ENCODE measurements around the gene ZNF480. TPM values are rescaled to one million over a fixed set of nuclear protein-coding genes. Genes with fewer than 3 reads are reported as not detected.
"Not testable (repeated sequence)": the region's sequence is repeated elsewhere in the genome, so short reads cannot be mapped to it uniquely, and the experiment has no call there.

Gene ZNF480
- polyA plus RNA-seq, 4 donors, result 13.9 to 20.4 (median 18.7) TPM

DNA sequence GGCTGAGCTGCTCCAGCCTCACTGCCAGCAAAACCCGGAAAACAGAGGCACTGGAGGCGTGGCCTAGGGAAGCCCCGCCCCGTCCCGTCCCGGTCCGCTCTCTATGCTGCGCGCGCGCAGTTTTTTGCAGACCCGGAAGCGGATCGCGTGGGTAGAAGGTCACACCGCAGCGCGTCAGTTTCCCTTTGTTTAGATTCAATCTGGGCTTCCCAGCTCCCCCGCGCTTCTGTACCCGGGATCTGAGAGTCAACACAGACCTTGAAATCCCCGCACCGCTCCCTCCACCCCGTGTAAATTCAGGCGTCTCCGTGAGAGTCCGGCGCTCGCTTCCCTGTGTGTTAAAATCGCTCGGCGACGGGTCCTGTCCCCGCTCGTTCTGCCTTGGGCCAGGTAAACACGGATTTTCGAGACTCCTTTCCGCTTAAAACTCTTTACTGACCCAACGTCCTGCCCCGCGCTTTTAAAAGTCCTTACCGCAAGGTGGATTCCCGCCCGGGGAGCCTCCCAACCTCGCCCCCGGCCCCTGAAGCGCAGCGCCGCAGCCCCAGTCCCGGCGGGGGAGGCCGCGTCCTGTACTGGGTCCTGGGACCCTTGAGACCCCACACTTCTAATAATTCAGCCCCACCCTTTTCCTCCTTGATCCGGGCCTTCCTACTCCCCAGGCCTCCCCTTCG, 39.3 kb downstream of the ZNF480 start, which contains the start of gene ZNF610:
Gene ZNF610, plus strand, starts transcription at position 127 of the 674 bp plus-strand sequence. CDS start 12,930 bp downstream, outside the sequence.
- DNase-seq (ENCODE audit: low read depth in 4 of 4, low spot score in 3 of 4), result peak; percentile 77 to 83 (median 80)

DNA sequence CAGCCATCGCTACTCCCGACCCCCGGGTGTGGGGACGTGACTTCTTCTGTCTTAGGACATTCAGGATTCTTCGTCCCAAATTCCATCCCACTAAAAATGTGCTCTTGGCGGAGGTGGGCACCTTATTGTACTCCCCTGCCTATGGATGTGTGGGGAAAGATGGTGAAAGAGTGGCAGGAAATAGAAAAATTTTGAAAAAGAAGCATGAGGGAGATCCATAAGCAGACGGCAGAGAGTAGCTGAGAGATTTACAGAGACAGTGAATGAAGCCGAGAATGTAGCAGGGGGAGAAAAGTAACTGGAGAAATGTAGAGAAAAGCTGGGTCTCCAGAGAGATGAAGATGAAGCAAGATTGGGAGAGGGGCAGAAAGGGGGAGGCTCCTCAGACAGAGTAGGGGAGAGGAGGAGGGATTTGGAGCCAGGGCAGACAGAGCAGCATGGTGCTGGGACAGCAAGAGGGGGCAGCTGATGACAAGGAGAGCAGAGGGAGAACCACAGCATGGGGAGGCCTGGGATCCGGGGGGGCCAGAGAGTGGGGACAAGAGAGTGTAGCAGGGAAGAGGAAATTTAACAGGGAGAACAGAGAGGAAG, 39.9 kb downstream of the ZNF480 start:
- DNase-seq (ENCODE audit: low read depth in 4 of 4, low spot score in 3 of 4), result peak in 2 of 4 donors; percentile 7 to 16

DNA sequence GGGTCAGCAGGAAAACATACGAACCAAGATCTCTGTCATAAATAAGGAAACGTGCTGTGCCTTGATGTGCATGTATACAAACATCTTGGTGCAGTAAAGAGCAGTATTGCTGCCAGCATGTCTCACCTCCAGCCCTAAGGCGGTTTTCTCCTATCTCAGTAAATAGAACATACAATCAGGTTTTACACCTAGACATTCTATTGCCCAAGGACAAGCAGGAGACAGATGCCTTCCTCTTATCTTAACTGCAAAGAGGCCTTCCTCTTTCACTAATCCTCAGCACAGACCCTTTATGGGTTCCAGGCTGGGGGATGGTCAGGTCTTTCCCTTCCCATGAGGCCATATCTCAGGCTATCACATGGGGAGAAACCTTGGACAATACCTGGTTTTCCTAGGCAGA, 42.1 kb downstream of the ZNF480 start:
- not testable (repeated sequence) for DNase-seq (ENCODE audit: low read depth in 4 of 4, low spot score in 3 of 4)

DNA sequence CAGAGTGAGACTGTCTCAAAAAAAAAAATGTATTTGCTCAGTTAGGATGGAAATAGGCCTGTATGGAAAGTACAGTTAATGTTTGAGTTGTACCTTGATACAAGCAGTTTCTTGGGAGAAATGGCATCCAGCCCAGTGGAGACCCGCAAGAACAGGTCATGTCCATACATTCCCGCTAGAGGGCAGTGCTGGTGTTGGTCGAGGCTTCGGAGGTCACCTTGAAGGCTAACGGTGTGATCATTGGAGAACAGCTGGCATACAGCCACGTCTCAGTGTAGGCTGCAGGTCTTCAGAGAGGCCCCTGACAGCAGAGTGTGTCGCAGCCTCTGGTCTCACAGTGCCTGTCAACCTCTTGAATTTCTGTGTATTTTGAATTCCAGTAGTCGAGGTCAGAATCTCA, 46.6 kb downstream of the ZNF480 start:
- DNase-seq (ENCODE audit: low read depth in 4 of 4, low spot score in 3 of 4), result peak; percentile 67 to 80 (median 72)

DNA sequence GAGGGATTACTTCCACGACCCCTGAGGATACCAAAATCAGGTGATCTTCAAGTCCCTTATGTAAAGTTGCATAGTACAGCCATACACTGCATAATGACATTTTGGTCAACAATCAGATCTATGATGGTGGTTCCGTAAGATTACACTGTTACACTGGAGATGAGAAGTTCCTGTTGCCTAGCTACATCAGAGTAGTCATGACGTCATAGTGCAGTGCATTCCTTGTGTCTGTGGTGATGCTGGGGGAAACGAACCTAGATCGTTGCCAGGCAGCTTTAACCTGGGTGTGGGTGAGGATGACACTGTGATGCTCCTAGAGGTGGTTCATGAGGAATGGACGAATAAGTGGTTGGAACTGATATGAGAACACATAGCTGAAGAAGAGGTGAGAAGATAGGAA, 48.2 kb downstream of the ZNF480 start:
- DNase-seq (ENCODE audit: low read depth in 4 of 4, low spot score in 3 of 4), result no peak

DNA sequence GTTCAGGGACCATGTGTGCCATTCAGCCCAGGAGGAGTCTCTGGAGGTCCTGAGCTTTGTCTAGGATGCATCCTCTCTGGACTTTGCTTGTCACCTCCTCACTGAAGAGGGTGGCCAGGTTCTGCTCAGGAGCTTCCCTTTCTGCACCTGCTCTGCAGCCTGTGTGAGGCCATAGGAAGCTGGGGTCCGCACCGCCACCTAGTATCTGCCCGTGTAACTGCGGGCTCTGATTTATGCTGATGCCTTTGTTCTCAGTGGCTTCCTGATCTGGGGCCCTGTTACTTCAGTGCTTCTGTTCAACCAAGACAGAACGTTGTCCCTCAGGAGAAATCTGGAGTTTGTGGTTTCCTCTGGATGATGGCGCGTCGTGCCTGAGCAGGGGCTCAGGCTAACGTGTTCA, 54.5 kb downstream of the ZNF480 start:
- DNase-seq (ENCODE audit: low read depth in 4 of 4, low spot score in 3 of 4), result no peak

DNA sequence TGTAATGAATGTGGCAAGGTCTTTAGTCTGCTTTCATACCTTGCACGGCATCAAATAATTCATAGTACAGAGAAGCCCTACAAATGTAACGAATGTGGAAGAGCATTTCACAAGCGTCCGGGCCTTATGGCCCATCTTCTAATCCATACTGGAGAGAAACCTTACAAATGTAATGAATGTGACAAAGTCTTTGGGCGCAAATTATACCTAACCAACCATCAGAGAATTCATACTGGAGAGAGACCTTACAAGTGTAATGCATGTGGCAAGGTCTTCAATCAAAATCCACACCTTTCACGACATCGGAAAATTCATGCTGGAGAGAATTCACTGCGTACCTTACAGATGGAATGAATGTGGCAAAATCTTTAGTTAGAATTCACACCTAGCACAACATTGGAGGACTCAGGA, 69.5 kb downstream of the ZNF480 start:
- DNase-seq (ENCODE audit: low read depth in 4 of 4, low spot score in 3 of 4), result no peak

DNA sequence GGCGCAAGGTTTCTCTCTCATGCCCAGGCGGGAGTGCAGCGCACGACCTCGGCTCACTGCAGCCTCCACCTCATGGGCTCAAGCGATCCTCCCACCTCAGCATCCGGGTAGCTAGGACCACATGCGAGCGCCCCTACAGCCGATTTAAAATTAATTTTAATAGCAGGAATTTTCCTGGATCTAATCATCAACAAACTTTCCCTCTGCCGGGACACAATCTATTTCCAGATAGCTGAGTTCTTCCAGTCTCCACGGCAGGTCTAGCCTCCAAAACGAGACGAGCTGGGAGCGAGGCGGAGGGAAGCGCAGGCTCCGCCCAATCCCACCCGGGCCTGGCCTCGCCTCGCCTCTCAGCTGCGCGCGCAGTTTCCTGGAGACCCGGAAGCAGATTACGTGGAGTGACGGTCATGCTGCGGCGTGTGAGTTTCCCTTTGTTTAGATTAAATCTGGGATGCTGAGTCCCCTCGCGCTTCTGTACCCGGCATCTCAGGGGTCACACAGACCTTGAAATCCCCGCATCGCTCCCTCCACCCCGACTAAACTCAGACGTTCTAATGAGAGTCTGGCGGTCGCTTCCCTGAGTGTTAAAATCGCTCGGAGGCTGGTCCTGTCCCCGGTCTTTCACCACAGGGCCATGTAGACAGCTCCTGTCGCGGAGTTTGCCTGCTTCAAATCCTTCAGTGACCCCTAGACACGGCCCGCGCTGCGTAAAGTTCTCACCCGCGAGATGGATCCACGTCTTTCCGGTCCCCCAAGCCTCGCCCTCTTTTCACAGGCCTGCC, 72.8 kb downstream of the ZNF480 start, which contains the start of gene ZNF880:
Gene ZNF880, plus strand, starts transcription at position 365 of the 782 bp plus-strand sequence. Its CDS starts 43 bp downstream, at position 408.
- peak; percentile 90 to 95 (median 92) for DNase-seq (ENCODE audit: low read depth in 4 of 4, low spot score in 3 of 4)

DNA sequence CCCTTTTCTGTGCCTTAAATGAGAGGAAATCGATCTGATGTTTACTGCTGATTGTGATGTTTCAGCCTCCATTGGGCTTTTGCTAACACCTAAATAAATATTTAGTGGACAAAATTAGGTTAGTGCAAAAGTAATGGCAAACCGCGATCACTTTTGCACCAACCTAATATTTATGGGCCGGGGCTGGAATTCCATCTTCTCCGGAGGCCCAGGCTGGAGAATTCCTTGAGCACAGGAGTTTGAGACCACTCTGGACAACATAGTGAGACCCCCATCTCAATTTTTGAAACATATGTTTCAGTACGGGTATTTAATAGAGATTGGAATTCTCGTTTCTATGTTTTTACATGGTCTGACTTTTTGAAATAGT, 73.4 kb downstream of the ZNF480 start:
- DNase-seq (ENCODE audit: low read depth in 4 of 4, low spot score in 3 of 4), result no peak

Other genes starting within 250 kb of the ZNF480 start
- 10 to 100 TPM; 18.6 to 23.4 (median 22.5) TPM for gene ZNF432, start 248.3 kb upstream of the ZNF480 start, polyA plus RNA-seq (ENCODE audit: insufficient read length in 4 of 4)
- gene ZNF841, start 201.4 kb upstream of the ZNF480 start, polyA plus RNA-seq (ENCODE audit: insufficient read length in 4 of 4), result 10 to 100 TPM; 12.4 to 18.5 (median 14.7) TPM
- 10 to 100 TPM; 15.9 to 22.1 (median 19.8) TPM for gene ZNF616, start 157.2 kb upstream of the ZNF480 start, polyA plus RNA-seq (ENCODE audit: insufficient read length in 4 of 4)
- gene ZNF836, start 125.5 kb upstream of the ZNF480 start, polyA plus RNA-seq (ENCODE audit: insufficient read length in 4 of 4), result 10 to 100 TPM; 16.0 to 17.3 (median 16.9) TPM
- gene PPP2R1A, start 107.1 kb upstream of the ZNF480 start, polyA plus RNA-seq (ENCODE audit: insufficient read length in 4 of 4), result 100 to 1,000 TPM; 448 to 532 (median 468) TPM
- 10 to 100 TPM; 17.4 to 23.5 (median 22.2) TPM for gene ZNF766, start 27.6 kb upstream of the ZNF480 start, polyA plus RNA-seq (ENCODE audit: insufficient read length in 4 of 4)
- 10 to 100 TPM; 10.1 to 15.1 (median 13.2) TPM for gene ZNF610, start 39.1 kb downstream of the ZNF480 start, polyA plus RNA-seq (ENCODE audit: insufficient read length in 4 of 4)
- 10 to 100 TPM; 20.6 to 27.7 (median 23.5) TPM for gene ZNF880, start 72.8 kb downstream of the ZNF480 start, polyA plus RNA-seq (ENCODE audit: insufficient read length in 4 of 4)
- gene ZNF528, start 100.7 kb downstream of the ZNF480 start, polyA plus RNA-seq (ENCODE audit: insufficient read length in 4 of 4), result 10 to 100 TPM; 28.9 to 39.0 (median 30.2) TPM
- under 1 TPM; 0.49 to 0.87 (median 0.80) TPM for gene ZNF534, start 132.0 kb downstream of the ZNF480 start, polyA plus RNA-seq (ENCODE audit: insufficient read length in 4 of 4)
- 1 to 10 TPM; 4.6 to 7.1 (median 5.8) TPM for gene ZNF578, start 156.4 kb downstream of the ZNF480 start, polyA plus RNA-seq (ENCODE audit: insufficient read length in 4 of 4)
- gene ZNF808, start 230.5 kb downstream of the ZNF480 start, polyA plus RNA-seq (ENCODE audit: insufficient read length in 4 of 4), result 10 to 100 TPM in 2 of 4 donors, 1 to 10 TPM in 2; 7.9 to 11.5 (median 10.4) TPM

Measured in right renal pelvis (tissue), 4 donors.